Duodenal mucosa (tissue), 2 donors: Measurements from ENCODE around the gene PPP2R3A.

Source experiments
- H3K27ac ChIP-seq: one replicate; pipeline ENCODE4 v1.7.0; 2013; ENCODE audit warnings: low read depth, low read length
- H3K27me3 ChIP-seq, 2 donors: one replicate each; pipeline ENCODE4 v1.7.0; 2013; ENCODE audit warnings: low read length in 2 of 2, control low read depth in 1 of 2; ENCODE audit not compliant: insufficient read depth in 2 of 2, control insufficient read depth in 1 of 2
- H3K36me3 ChIP-seq, 2 donors: one replicate each; pipeline ENCODE4 v1.7.0; 2013; ENCODE audit warnings: low read length in 2 of 2, control low read depth in 1 of 2; ENCODE audit not compliant: insufficient read depth in 2 of 2, control insufficient read depth in 1 of 2
- H3K4me1 ChIP-seq, 2 donors: one replicate each; pipeline ENCODE4 v1.7.0; 2013; ENCODE audit warnings: low read length in 2 of 2, control low read depth in 1 of 2; ENCODE audit not compliant: insufficient read depth in 2 of 2, control insufficient read depth in 1 of 2
- H3K4me3 ChIP-seq, 2 donors: one replicate each; pipeline ENCODE4 v1.7.0; 2013; ENCODE audit warnings: low read length in 2 of 2, low read depth in 1 of 2
- H3K9ac ChIP-seq, 2 donors: one replicate each; pipeline ENCODE4 v1.7.0; 2013; ENCODE audit warnings: low read length in 2 of 2, low read depth in 1 of 2
- H3K9me3 ChIP-seq, 2 donors: one replicate each; pipeline ENCODE4 v1.7.0; 2013; ENCODE audit warnings: low read length in 2 of 2, control low read depth in 1 of 2; ENCODE audit not compliant: control insufficient read depth in 1 of 2

Gene PPP2R3A

GRCh38 chr3:136197159-136197793, 231.7 kb downstream of the PPP2R3A start:
- Histone ChIP-seq H3K4me3 (peak overlapping the region; percentile 82 to 96), H3K4me1 (peaks cover 11 to 19% of the 10 kb centered on the region in 2 donors), H3K27ac (peak overlapping the region; percentile 99), H3K9me3 (no peaks in the 10 kb centered on the region), H3K9ac (peak overlapping the region; percentile 85 to 92), H3K36me3 (no peaks in the 10 kb centered on the region), H3K27me3 (no peaks in the 10 kb centered on the region)
